ENCODE data around the gene UBE2I.

Gene UBE2I

GRCh38 chr16:1285669-1286512 lies 23.5 kb upstream of the UBE2I start:
- Histone ChIP-seq H2AFZ (ENCODE audit: low read depth, low read length) (no peak overlapping the region), H4K20me1 (ENCODE audit: insufficient read depth, low read length) (no peaks in the 10 kb centered on the region), H3K4me3 (ENCODE audit: low read length) (no peak overlapping the region), H3K4me1 (ENCODE audit: low read length) (no peaks in the 10 kb centered on the region), H3K36me3 (replicated peaks; ENCODE audit: low read depth, low read length) (no peaks in the 10 kb centered on the region), H3K27me3 (ENCODE audit: low read depth, low read length) (peaks cover 3% of the 10 kb centered on the region; the same call in 1 of the 2 replicates), H3K27ac (ENCODE audit: low read length) (no peak overlapping the region), H3K9me3 (ENCODE audit: insufficient read depth, low read length) (no peaks in the 10 kb centered on the region), H3K9ac (ENCODE audit: low read length) (no peak overlapping the region), H3K79me2 (ENCODE audit: low read length) (no peaks in the 10 kb centered on the region), H3K4me2 (ENCODE audit: low read length) (no peak overlapping the region)
- no peak for TF ChIP-seq EZH2phosphoT487 (IDR thresholded peaks at IDR 0.05; ENCODE audit: low read depth)
- no peak for TF ChIP-seq CTCF (IDR thresholded peaks at IDR 0.05; ENCODE audit: low read depth, low read length)

GRCh38 chr16:1286513-1287094 lies 22.8 kb upstream of the UBE2I start:
- H3K79me2 ChIP-seq (ENCODE audit: low read length): no peaks in the 10 kb centered on the region
- H3K36me3 ChIP-seq (replicated peaks; ENCODE audit: low read depth, low read length): no peaks in the 10 kb centered on the region
- no peaks in the 10 kb centered on the region for H3K4me1 ChIP-seq (ENCODE audit: low read length)
- TF ChIP-seq CTCF (IDR thresholded peaks at IDR 0.05; ENCODE audit: low read depth, low read length) (no peak), EZH2phosphoT487 (IDR thresholded peaks at IDR 0.05; ENCODE audit: low read depth) (no peak)
- H3K4me2 ChIP-seq (ENCODE audit: low read length): no peak overlapping the region
- H3K27ac ChIP-seq (ENCODE audit: low read length): no peak overlapping the region
- no peak overlapping the region for H2AFZ ChIP-seq (ENCODE audit: low read depth, low read length)
- no peaks in the 10 kb centered on the region for H4K20me1 ChIP-seq (ENCODE audit: insufficient read depth, low read length)
- peaks cover 3% of the 10 kb centered on the region; the same call in 1 of the 2 replicates for H3K27me3 ChIP-seq (ENCODE audit: low read depth, low read length)
- no peak overlapping the region for H3K4me3 ChIP-seq (ENCODE audit: low read length)
- no peaks in the 10 kb centered on the region for H3K9me3 ChIP-seq (ENCODE audit: insufficient read depth, low read length)
- H3K9ac ChIP-seq (ENCODE audit: low read length): no peak overlapping the region

GRCh38 chr16:1287982-1288670 lies 21.3 kb upstream of the UBE2I start:
- Histone ChIP-seq H3K36me3 (replicated peaks; ENCODE audit: low read depth, low read length) (no peaks in the 10 kb centered on the region), H3K9ac (ENCODE audit: low read length) (no peak overlapping the region), H3K4me2 (ENCODE audit: low read length) (no peak overlapping the region), H2AFZ (ENCODE audit: low read depth, low read length) (no peak overlapping the region), H3K27ac (ENCODE audit: low read length) (no peak overlapping the region), H4K20me1 (ENCODE audit: insufficient read depth, low read length) (no peaks in the 10 kb centered on the region), H3K4me3 (ENCODE audit: low read length) (no peak overlapping the region), H3K9me3 (ENCODE audit: insufficient read depth, low read length) (no peaks in the 10 kb centered on the region), H3K79me2 (ENCODE audit: low read length) (no peaks in the 10 kb centered on the region), H3K27me3 (ENCODE audit: low read depth, low read length) (peaks cover 3% of the 10 kb centered on the region; the same call in 1 of the 2 replicates), H3K4me1 (ENCODE audit: low read length) (no peaks in the 10 kb centered on the region)
- TF ChIP-seq CTCF (IDR thresholded peaks at IDR 0.05; ENCODE audit: low read depth, low read length): no peak
- no peak for TF ChIP-seq EZH2phosphoT487 (IDR thresholded peaks at IDR 0.05; ENCODE audit: low read depth)
